HCT116 (cell line): ENCODE data around the gene DPH3. TPM values are rescaled to one million over a fixed set of nuclear protein-coding genes. Genes with fewer than 3 reads are reported as not detected.

Experiments
- ATAC-seq: fragments of 200-7000 bp; cut with Tn5 transposase; 2 replicates; pipeline ENCODE4 v1.9.1; 2020; ENCODE audit warnings: mild to moderate bottlenecking, moderate library complexity
- BruUV-seq: library from RNA; stranded (reverse); fragments of 400-500 nt; replicated peaks from 2 replicates; lab custom pipeline; 2021; lab: Mats Ljungman, UMichigan
- CTCF ChIA-PET: fragments of 300-600 bp; sonication (Branson Sonifier 250); formaldehyde crosslinking; loops from one replicate; lab custom pipeline; 2021; ENCODE audit warnings: antibody characterized with exemption; lab: Charles Lee
- POLR2A ChIA-PET: fragments of 300-600, 350-600 bp; sonication (Branson Sonifier 250); formaldehyde crosslinking; loops from one replicate; lab custom pipeline; 2021; ENCODE audit warnings: antibody characterized with exemption; lab: Charles Lee
- RAD21 ChIA-PET, 2 experiments: fragments of 300-600 bp; sonication (Branson Sonifier 250); formaldehyde crosslinking; loops; one replicate each; lab custom pipeline; 2023; ENCODE audit warnings: low total read pairs in 2 of 2; ENCODE audit not compliant: uncharacterized antibody in 2 of 2, unreplicated experiment in 2 of 2, low non-redundant PET in 1 of 2; lab: Charles Lee
- DNase-seq: peaks from one replicate; pipeline ENCODE4 v3.0.0-alpha.2; 2010; ENCODE audit warnings: low read depth, low spot score
- H2AFZ ChIP-seq: fragments of 200-600 bp; shearing (Covaris generic), sonication (generic); 2 replicates; pipeline ENCODE4 v1.6.1; 2017; ENCODE audit warnings: low read depth, mixed run types, mixed read lengths, antibody characterized with exemption, low read length; ENCODE audit not compliant: poor library complexity, severe bottlenecking
- H3K27ac ChIP-seq: 2 replicates; pipeline ENCODE4 v1.5.1; 2012; ENCODE audit warnings: low read depth, low read length
- H3K27me3 ChIP-seq: fragments of 200-600 bp; sonication (generic); 2 replicates; pipeline ENCODE4 v1.6.1; 2016; ENCODE audit warnings: mixed run types, low read length, mixed read lengths; ENCODE audit not compliant: insufficient read depth
- H3K36me3 ChIP-seq, 2 experiments: fragments of 200-500 bp in 1 of 2; fragments of 200-600 bp in 1 of 2; sonication (Bioruptor generic) in 1 of 2; sonication (generic) in 1 of 2; 2 replicates each; pipeline versions ENCODE4 v1.5.1 to v1.6.1; 2014 to 2016; ENCODE audit warnings: low read length in 2 of 2, inconsistent platforms in 1 of 2, mixed read lengths in 1 of 2, mixed run types in 1 of 2; ENCODE audit not compliant: insufficient read depth in 2 of 2, control insufficient read depth in 1 of 2
- H3K4me1 ChIP-seq, 2 experiments: fragments of 200-600 bp in 1 of 2; sonication (generic) in 1 of 2; 2 replicates each; pipeline versions ENCODE4 v1.5.1 to v1.6.1; 2012 to 2017; ENCODE audit warnings: low read length in 2 of 2, inconsistent platforms in 1 of 2, mild to moderate bottlenecking in 1 of 2, mixed read lengths in 1 of 2, mixed run types in 1 of 2, moderate library complexity in 1 of 2; ENCODE audit not compliant: insufficient read depth in 2 of 2, control insufficient read depth in 1 of 2
- H3K4me2 ChIP-seq: fragments of 200-600 bp; sonication (generic); 2 replicates; pipeline ENCODE4 v1.6.1; 2017; ENCODE audit warnings: mixed run types, low read length, mixed read lengths
- H3K4me3 ChIP-seq, 2 experiments: fragments of 200-600 bp in 1 of 2; sonication (generic) in 1 of 2; replicated peaks in 1 of 2; 2 replicates each; pipeline ENCODE4 v1.5.1; 2011 to 2016; ENCODE audit warnings: low read length in 2 of 2, control low read depth in 1 of 2, low read depth in 1 of 2, mild to moderate bottlenecking in 1 of 2, mixed read lengths in 1 of 2, mixed run types in 1 of 2
- H3K79me2 ChIP-seq: fragments of 200-600 bp; sonication (generic); 2 replicates; pipeline ENCODE4 v1.6.1; 2017; ENCODE audit warnings: mild to moderate bottlenecking, mixed run types, low read length, moderate library complexity, mixed read lengths; ENCODE audit not compliant: insufficient read depth
- H3K9ac ChIP-seq: fragments of 200-600 bp; sonication (generic); 2 replicates; pipeline ENCODE4 v1.6.1; 2016; ENCODE audit warnings: low read length, mixed read lengths
- H3K9me2 ChIP-seq: fragments of 200-600 bp; sonication (generic), shearing (Covaris generic); 2 replicates; pipeline ENCODE4 v1.6.1; 2017; ENCODE audit warnings: mixed run types, mild to moderate bottlenecking, moderate library complexity; ENCODE audit not compliant: insufficient read depth
- H3K9me3 ChIP-seq, 2 experiments: fragments of 200-500 bp in 1 of 2; fragments of 200-600 bp in 1 of 2; sonication (Bioruptor generic) in 1 of 2; sonication (generic) in 1 of 2; 2 replicates each; pipeline ENCODE4 v1.6.1; 2014 to 2017; ENCODE audit warnings: low read length in 2 of 2, mixed read lengths in 2 of 2, inconsistent platforms in 1 of 2, low read depth in 1 of 2, mild to moderate bottlenecking in 1 of 2, mixed run types in 1 of 2, moderate library complexity in 1 of 2; ENCODE audit not compliant: control insufficient read depth in 1 of 2, insufficient read depth in 1 of 2
- H4K20me1 ChIP-seq: fragments of 200-600 bp; sonication (generic), shearing (Covaris generic); 2 replicates; pipeline ENCODE4 v1.6.1; 2017; ENCODE audit warnings: mixed run types, mild to moderate bottlenecking, moderate library complexity; ENCODE audit not compliant: insufficient read depth
- CBX3 ChIP-seq: IDR thresholded peaks from 2 replicates; pipeline ENCODE4 v1.6.1; 2012; ENCODE audit warnings: low read depth
- CEBPB ChIP-seq: IDR thresholded peaks from 2 replicates; pipeline ENCODE4 v1.6.1; 2012; ENCODE audit warnings: low read depth
- EGR1 ChIP-seq: IDR thresholded peaks from 2 replicates; pipeline ENCODE4 v1.6.1; 2012; ENCODE audit warnings: low read depth
- ELF1 ChIP-seq: IDR thresholded peaks from 2 replicates; pipeline ENCODE4 v1.6.1; 2012; ENCODE audit warnings: low read depth, borderline replicate concordance
- EZH2 ChIP-seq: fragments of 200-600 bp; sonication (generic); IDR thresholded peaks from 2 replicates; pipeline ENCODE4 v1.6.1; 2017; ENCODE audit warnings: antibody characterized with exemption, mixed run types
- FOSL1 ChIP-seq: IDR thresholded peaks from 2 replicates; pipeline ENCODE4 v1.6.1; 2012; ENCODE audit warnings: low read depth
- JUND ChIP-seq: IDR thresholded peaks from 2 replicates; pipeline ENCODE4 v1.6.1; 2012
- POLR2A ChIP-seq: IDR thresholded peaks from 2 replicates; pipeline ENCODE4 v1.7.0; 2011; ENCODE audit warnings: borderline replicate concordance; ENCODE audit not compliant: insufficient read depth, insufficient read length; ENCODE audit errors: extremely low read depth
- RAD21 ChIP-seq: IDR thresholded peaks from 2 replicates; pipeline ENCODE4 v1.6.1; 2012; ENCODE audit warnings: low read depth, mild to moderate bottlenecking
- SP1 ChIP-seq: IDR thresholded peaks from 2 replicates; pipeline ENCODE4 v1.6.1; 2012; ENCODE audit warnings: low read depth
- SRF ChIP-seq: IDR thresholded peaks from 2 replicates; pipeline ENCODE4 v1.6.1; 2012; ENCODE audit warnings: low read depth
- TCF7L2 ChIP-seq: IDR thresholded peaks from 2 replicates; pipeline ENCODE4 v1.7.0; 2011; ENCODE audit warnings: borderline replicate concordance, inconsistent platforms; ENCODE audit not compliant: insufficient read depth, insufficient read length; ENCODE audit errors: extremely low read depth
- ZFX ChIP-seq: fragments of 450-650 bp; IDR thresholded peaks from 2 replicates; pipeline ENCODE4 v1.6.1; 2017
- ZNF274 ChIP-seq: fragments of 200-500 bp; sonication (Bioruptor generic); IDR thresholded peaks from 2 replicates; pipeline ENCODE4 v1.6.1; 2014; ENCODE audit warnings: mild to moderate bottlenecking, low read depth, low read length, inconsistent platforms
- intact Hi-C: fragments of 100-400 bp; cut with micrococcal nuclease; formaldehyde crosslinking; loops from 2 replicates; pipeline ENCODE4 v1.10.0; 2022
- total RNA-seq: library from RNA; stranded (reverse); gene quantifications from one replicate; pipeline ENCODE4 v1.2.1, GENCODE V29; 2021; ENCODE audit not compliant: unreplicated experiment
- TF ChIP-seq, protein P1 (sequence below): IDR thresholded peaks from 2 replicates; pipeline ENCODE4 v1.6.1; 2011; ENCODE audit warnings: mild to moderate bottlenecking, low read length, moderate library complexity; ENCODE audit not compliant: insufficient replicate concordance; ENCODE audit errors: extremely low read depth
- TF ChIP-seq, protein P2 (sequence below), 3 experiments: fragments of 200-600 bp in 1 of 3; sonication (generic) in 1 of 3; IDR thresholded peaks in 2 of 3; conservative IDR thresholded peaks in 1 of 3; 2 replicates each; pipeline ENCODE4 v1.5.1; 2012 to 2017; ENCODE audit warnings: low read depth in 2 of 3, low read length in 2 of 3, antibody characterized with exemption in 1 of 3, borderline replicate concordance in 1 of 3, control low read depth in 1 of 3, mild to moderate bottlenecking in 1 of 3, mixed read lengths in 1 of 3, mixed run types in 1 of 3, moderate library complexity in 1 of 3; ENCODE audit not compliant: insufficient read depth in 1 of 3
- TF ChIP-seq, protein P3 (sequence below): IDR thresholded peaks from 2 replicates; pipeline ENCODE4 v1.6.1; 2012; ENCODE audit warnings: low read depth
- TF ChIP-seq, protein P4 (sequence below): IDR thresholded peaks from 2 replicates; pipeline ENCODE4 v1.6.1; 2012

The DPH3 gene
- total RNA-seq, 1 experiment from 2014 or later = 13.8 TPM

DNA sequence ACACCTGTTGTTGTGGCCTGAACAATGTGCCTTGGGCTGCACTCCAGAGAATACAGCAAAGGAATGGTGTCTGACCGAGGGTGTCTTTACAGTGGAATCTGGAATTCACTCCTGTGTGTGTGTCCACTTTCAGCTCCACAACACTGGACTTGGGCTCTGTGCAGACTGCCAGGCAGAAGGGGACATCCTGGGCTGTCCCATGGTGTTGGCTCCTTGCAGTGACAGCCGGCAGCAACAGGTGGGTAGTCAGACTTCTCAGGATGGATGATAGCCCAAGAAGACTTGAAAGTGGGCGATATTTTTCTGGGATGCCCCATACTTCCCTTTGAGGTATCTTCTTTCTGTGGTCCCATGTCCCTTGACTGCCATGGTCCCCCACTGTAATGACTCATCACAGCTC lies 45.0 kb downstream of the DPH3 start:
- Histone ChIP-seq H2AFZ (no peak overlapping the region), H3K9me2 (no peaks in the 10 kb centered on the region), H3K36me3 (no peaks in the 10 kb centered on the region), H3K4me2 (no peak overlapping the region), H3K27me3 (no peaks in the 10 kb centered on the region), H3K9ac (no peak overlapping the region), H3K79me2 (no peaks in the 10 kb centered on the region), H3K9me3 (no peaks in the 10 kb centered on the region), H4K20me1 (no peaks in the 10 kb centered on the region), H3K27ac (no peak overlapping the region), H3K4me3 (no peak overlapping the region), H3K4me1 (no peaks in the 10 kb centered on the region)
- RAD21 ChIA-PET = no interaction called here
- DNase-seq (no peak), ATAC-seq (no peak)
- TF ChIP-seq RAD21 = no peak
- TF ChIP-seq, protein P1, sequence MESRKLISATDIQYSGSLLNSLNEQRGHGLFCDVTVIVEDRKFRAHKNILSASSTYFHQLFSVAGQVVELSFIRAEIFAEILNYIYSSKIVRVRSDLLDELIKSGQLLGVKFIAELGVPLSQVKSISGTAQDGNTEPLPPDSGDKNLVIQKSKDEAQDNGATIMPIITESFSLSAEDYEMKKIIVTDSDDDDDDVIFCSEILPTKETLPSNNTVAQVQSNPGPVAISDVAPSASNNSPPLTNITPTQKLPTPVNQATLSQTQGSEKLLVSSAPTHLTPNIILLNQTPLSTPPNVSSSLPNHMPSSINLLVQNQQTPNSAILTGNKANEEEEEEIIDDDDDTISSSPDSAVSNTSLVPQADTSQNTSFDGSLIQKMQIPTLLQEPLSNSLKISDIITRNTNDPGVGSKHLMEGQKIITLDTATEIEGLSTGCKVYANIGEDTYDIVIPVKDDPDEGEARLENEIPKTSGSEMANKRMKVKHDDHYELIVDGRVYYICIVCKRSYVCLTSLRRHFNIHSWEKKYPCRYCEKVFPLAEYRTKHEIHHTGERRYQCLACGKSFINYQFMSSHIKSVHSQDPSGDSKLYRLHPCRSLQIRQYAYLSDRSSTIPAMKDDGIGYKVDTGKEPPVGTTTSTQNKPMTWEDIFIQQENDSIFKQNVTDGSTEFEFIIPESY = no peak
- TF ChIP-seq, protein P2, sequence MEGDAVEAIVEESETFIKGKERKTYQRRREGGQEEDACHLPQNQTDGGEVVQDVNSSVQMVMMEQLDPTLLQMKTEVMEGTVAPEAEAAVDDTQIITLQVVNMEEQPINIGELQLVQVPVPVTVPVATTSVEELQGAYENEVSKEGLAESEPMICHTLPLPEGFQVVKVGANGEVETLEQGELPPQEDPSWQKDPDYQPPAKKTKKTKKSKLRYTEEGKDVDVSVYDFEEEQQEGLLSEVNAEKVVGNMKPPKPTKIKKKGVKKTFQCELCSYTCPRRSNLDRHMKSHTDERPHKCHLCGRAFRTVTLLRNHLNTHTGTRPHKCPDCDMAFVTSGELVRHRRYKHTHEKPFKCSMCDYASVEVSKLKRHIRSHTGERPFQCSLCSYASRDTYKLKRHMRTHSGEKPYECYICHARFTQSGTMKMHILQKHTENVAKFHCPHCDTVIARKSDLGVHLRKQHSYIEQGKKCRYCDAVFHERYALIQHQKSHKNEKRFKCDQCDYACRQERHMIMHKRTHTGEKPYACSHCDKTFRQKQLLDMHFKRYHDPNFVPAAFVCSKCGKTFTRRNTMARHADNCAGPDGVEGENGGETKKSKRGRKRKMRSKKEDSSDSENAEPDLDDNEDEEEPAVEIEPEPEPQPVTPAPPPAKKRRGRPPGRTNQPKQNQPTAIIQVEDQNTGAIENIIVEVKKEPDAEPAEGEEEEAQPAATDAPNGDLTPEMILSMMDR (IDR thresholded peaks at IDR 0.05 in 2 of 3, conservative IDR thresholded peaks at IDR 0.05 in 1 of 3; ENCODE audit: borderline replicate concordance in 1 of 3, insufficient read depth in 1 of 3, low read depth in 2 of 3, low read length in 2 of 3) = no peak
- TF ChIP-seq TCF7L2 = no peak
- no peak for TF ChIP-seq ZFX
- no peak for TF ChIP-seq POLR2A
- TF ChIP-seq EZH2 = no peak
- no peak for TF ChIP-seq ZNF274
- no peak for TF ChIP-seq SP1
- TF ChIP-seq EGR1 = no peak
- no peak for TF ChIP-seq JUND
- TF ChIP-seq ELF1 = no peak
- no peak for TF ChIP-seq CBX3
- TF ChIP-seq, protein P3, sequence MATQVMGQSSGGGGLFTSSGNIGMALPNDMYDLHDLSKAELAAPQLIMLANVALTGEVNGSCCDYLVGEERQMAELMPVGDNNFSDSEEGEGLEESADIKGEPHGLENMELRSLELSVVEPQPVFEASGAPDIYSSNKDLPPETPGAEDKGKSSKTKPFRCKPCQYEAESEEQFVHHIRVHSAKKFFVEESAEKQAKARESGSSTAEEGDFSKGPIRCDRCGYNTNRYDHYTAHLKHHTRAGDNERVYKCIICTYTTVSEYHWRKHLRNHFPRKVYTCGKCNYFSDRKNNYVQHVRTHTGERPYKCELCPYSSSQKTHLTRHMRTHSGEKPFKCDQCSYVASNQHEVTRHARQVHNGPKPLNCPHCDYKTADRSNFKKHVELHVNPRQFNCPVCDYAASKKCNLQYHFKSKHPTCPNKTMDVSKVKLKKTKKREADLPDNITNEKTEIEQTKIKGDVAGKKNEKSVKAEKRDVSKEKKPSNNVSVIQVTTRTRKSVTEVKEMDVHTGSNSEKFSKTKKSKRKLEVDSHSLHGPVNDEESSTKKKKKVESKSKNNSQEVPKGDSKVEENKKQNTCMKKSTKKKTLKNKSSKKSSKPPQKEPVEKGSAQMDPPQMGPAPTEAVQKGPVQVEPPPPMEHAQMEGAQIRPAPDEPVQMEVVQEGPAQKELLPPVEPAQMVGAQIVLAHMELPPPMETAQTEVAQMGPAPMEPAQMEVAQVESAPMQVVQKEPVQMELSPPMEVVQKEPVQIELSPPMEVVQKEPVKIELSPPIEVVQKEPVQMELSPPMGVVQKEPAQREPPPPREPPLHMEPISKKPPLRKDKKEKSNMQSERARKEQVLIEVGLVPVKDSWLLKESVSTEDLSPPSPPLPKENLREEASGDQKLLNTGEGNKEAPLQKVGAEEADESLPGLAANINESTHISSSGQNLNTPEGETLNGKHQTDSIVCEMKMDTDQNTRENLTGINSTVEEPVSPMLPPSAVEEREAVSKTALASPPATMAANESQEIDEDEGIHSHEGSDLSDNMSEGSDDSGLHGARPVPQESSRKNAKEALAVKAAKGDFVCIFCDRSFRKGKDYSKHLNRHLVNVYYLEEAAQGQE = no peak
- TF ChIP-seq SRF = no peak
- no peak for TF ChIP-seq FOSL1
- TF ChIP-seq, protein P4, sequence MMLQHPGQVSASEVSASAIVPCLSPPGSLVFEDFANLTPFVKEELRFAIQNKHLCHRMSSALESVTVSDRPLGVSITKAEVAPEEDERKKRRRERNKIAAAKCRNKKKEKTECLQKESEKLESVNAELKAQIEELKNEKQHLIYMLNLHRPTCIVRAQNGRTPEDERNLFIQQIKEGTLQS = no peak
- no peak for TF ChIP-seq CEBPB
- intact Hi-C loops = no loop called here
- CTCF ChIA-PET = no interaction called here
- no TSS peak for BruUV-seq
- POLR2A ChIA-PET = no interaction called here
